Sigmoid colon (tissue), 7 donors: ENCODE data around the gene OR2A25. TPM values are rescaled to one million over a fixed set of nuclear protein-coding genes. Genes with fewer than 3 reads are reported as not detected.

Source experiments
- DNase-seq: peaks from one replicate; pipeline ENCODE4 v3.0.0-alpha.2; 2019
- H3K27ac ChIP-seq, 4 donors: fragments of 200-600 bp; sonication (generic); one replicate each; pipeline ENCODE4 v1.5.1; 2016 to 2019; ENCODE audit warnings: mild to moderate bottlenecking in 1 of 4
- H3K27me3 ChIP-seq, 3 donors: fragments of 200-600 bp; sonication (generic); one replicate each; pipeline ENCODE4 v1.5.1; 2019; ENCODE audit warnings: mild to moderate bottlenecking in 1 of 3
- H3K36me3 ChIP-seq, 4 donors: fragments of 200-600 bp; sonication (generic); one replicate each; pipeline ENCODE4 v1.5.1; 2016 to 2019
- H3K4me1 ChIP-seq, 4 donors: fragments of 200-600 bp; sonication (generic); one replicate each; pipeline ENCODE4 v1.5.1; 2017 to 2019
- H3K4me3 ChIP-seq, 4 donors: fragments of 200-600 bp; sonication (generic); one replicate each; pipeline ENCODE4 v1.5.1; 2017 to 2019; ENCODE audit warnings: mild to moderate bottlenecking in 2 of 4, moderate library complexity in 1 of 4
- H3K9me3 ChIP-seq, 4 donors: fragments of 200-600 bp in 3 of 4; sonication (generic) in 3 of 4; one replicate each; pipeline versions ENCODE4 v1.5.1 to v1.6.1; 2013 to 2019
- CTCF ChIP-seq, 4 experiments: fragments of 450-650 bp in 3 of 4; fragments of 200-600 bp in 1 of 4; IDR thresholded peaks; one replicate each; pipeline ENCODE4 v1.5.1; 2016 to 2019; ENCODE audit warnings: antibody characterized with exemption in 4 of 4, mild to moderate bottlenecking in 3 of 4, moderate library complexity in 2 of 4
- EP300 ChIP-seq, 4 donors: sonication (generic); formaldehyde crosslinking; IDR thresholded peaks; one replicate each; pipeline ENCODE4 v1.6.1; 2017; ENCODE audit warnings: antibody characterized with exemption in 4 of 4
- POLR2A ChIP-seq, 2 donors: fragments of 450-650 bp; IDR thresholded peaks; one replicate each; pipeline ENCODE4 v1.6.1; 2016; ENCODE audit warnings: antibody characterized with exemption in 2 of 2, mild to moderate bottlenecking in 2 of 2, moderate library complexity in 2 of 2
- POLR2AphosphoS5 ChIP-seq, 4 donors: sonication (generic); formaldehyde crosslinking; IDR thresholded peaks; one replicate each; pipeline ENCODE4 v1.6.1; 2017; ENCODE audit warnings: antibody characterized with exemption in 4 of 4
- WGBS, 2 donors: extraction: QIAGEN DNeasy Blood & Tissue Kit; methylation state at CpG; one replicate each; pipeline ENCODE4 v1.1.7; 2013; 5-methylcytosine and 5-hydroxymethylcytosine counted together
- intact Hi-C: fragments of 100-400 bp; cut with DNase I; formaldehyde crosslinking; loops from one replicate; pipeline ENCODE4 v1.15.1; 2023
- polyA plus RNA-seq, 3 donors: library from polyadenylated mRNA; stranded (reverse); fragments of 200-250 nt; gene quantifications; one replicate each; pipeline ENCODE4 v1.2.3, GENCODE V29; 2013
- total RNA-seq, 4 donors: library from RNA; depleted of rRNA; stranded (reverse); fragments of >200 nt; gene quantifications; one replicate each; pipeline ENCODE4 v1.1.0, GENCODE V29; 2016
- donor health status: healthy with polysubstance abuse.
- donor health status: Bipolar disorder and iron deficiency.
- donor health status: healthy.

Gene OR2A25
- total and polyA plus RNA-seq, 7 donors: not detected

DNA sequence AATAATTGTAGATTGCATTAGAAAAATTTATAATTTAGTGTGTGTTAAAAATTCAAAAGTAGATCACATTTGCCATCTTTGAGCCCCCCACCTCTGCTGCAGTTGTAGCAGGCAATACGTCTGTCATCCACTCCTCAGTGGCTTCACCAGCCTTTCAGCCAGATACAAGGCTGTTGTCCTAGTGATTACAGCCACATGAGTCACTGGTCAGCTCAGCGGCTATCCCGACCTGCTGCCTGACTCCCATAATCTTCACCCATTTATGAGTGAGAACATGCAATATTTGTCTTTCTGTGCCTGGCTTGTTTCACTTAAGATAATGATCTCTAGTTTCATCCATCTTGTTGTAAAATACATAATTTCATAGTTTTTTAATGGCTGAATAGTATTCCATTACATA lies 11.7 kb upstream of the OR2A25 start:
- DNase-seq: no peak
- Histone ChIP-seq H3K9me3 (peaks cover 0 to 2% (median 0%) of the 10 kb centered on the region in 4 donors), H3K27ac (no peak overlapping the region), H3K4me1 (no peaks in the 10 kb centered on the region), H3K27me3 (no peaks in the 10 kb centered on the region), H3K36me3 (no peaks in the 10 kb centered on the region), H3K4me3 (no peak overlapping the region)
- intact Hi-C loops: no loop called here
- 79 to 81% methylated on average over 3 of the region's 3 CpGs for WGBS, 2 donors
- no peak for TF ChIP-seq CTCF (IDR thresholded peaks at IDR 0.05)
- no peak for TF ChIP-seq POLR2A (IDR thresholded peaks at IDR 0.05)
- TF ChIP-seq EP300 (IDR thresholded peaks at IDR 0.05): no peak
- no peak for TF ChIP-seq POLR2AphosphoS5 (IDR thresholded peaks at IDR 0.05)

DNA sequence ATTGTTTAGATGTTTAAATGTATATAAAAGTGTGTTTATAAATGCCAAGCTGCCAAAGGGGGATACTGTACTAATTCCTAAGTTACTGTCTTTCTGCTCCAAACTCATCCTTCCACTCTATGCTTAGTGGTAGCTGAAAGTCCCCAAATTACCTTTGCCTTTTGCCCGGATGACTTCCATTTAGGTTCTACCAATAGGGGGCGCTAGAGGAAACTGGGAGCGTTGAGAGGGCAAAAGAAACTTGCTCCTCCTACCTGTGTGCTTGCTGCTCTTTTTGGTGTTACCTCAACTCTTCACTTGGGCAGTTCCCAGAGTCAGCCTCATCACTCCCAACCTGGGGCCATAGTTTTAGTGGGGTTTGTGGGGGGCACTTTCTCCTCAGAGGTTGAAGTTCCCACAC lies 5.9 kb upstream of the OR2A25 start:
- no peak overlapping the region for H3K27ac ChIP-seq
- peaks cover 0 to 1% (median 0%) of the 10 kb centered on the region in 4 donors for H3K9me3 ChIP-seq
- no peaks in the 10 kb centered on the region for H3K36me3 ChIP-seq
- intact Hi-C loops: no loop called here
- 36 to 57% methylated on average over 3 of the region's 3 CpGs for WGBS, 2 donors
- TF ChIP-seq CTCF (IDR thresholded peaks at IDR 0.05) (no peak), POLR2AphosphoS5 (IDR thresholded peaks at IDR 0.05) (no peak), EP300 (IDR thresholded peaks at IDR 0.05) (no peak), POLR2A (IDR thresholded peaks at IDR 0.05) (no peak)
- no peak for DNase-seq
- H3K4me3 ChIP-seq: no peak overlapping the region
- no peaks in the 10 kb centered on the region for H3K4me1 ChIP-seq
- H3K27me3 ChIP-seq: no peaks in the 10 kb centered on the region

DNA sequence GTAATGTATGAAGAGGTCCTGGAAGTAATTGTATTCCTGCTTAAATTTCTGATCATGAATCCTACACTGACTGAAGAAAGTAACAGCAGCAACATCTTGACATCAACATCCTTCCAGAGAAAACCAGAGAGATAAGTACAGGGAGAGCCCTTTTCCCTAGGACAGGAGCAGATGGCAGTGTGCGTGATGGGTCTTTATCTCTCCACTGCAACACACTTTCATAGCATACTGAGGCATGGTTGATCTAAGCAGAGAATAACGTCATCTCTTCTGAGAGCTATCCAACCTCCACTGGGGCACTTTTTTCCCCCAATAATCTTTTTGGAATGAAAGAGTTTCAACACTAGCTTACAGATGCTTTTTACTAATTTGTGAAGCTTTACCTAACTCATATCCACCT lies 342 bp downstream of the OR2A25 start:
- H3K27ac ChIP-seq: no peak overlapping the region
- 69 to 74% methylated on average over 2 of the region's 2 CpGs for WGBS, 2 donors
- intact Hi-C loops: no loop called here

GRCh38 chr7:144074374-144074773 lies 4.8 kb downstream of the OR2A25 start:
- intact Hi-C loops: no loop called here
- no peak overlapping the region for H3K4me3 ChIP-seq
- no peak for DNase-seq
- H3K27ac ChIP-seq: no peak overlapping the region
- WGBS, 2 donors: 90 to 94% methylated on average over 8 of the region's 8 CpGs
- H3K9me3 ChIP-seq: no peaks in the 10 kb centered on the region
- no peaks in the 10 kb centered on the region for H3K27me3 ChIP-seq
- H3K4me1 ChIP-seq: no peaks in the 10 kb centered on the region
- no peaks in the 10 kb centered on the region for H3K36me3 ChIP-seq
- TF ChIP-seq POLR2AphosphoS5 (IDR thresholded peaks at IDR 0.05): no peak
- no peak for TF ChIP-seq EP300 (IDR thresholded peaks at IDR 0.05)
- no peak for TF ChIP-seq CTCF (IDR thresholded peaks at IDR 0.05)
- TF ChIP-seq POLR2A (IDR thresholded peaks at IDR 0.05): no peak

More for the DNA sequence above, 342 bp downstream of the OR2A25 start:
- Histone ChIP-seq H3K9me3 (no peaks in the 10 kb centered on the region), H3K36me3 (no peaks in the 10 kb centered on the region), H3K4me3 (no peak overlapping the region), H3K4me1 (no peaks in the 10 kb centered on the region), H3K27me3 (no peaks in the 10 kb centered on the region)
- no peak for TF ChIP-seq POLR2AphosphoS5 (IDR thresholded peaks at IDR 0.05)
- TF ChIP-seq CTCF (IDR thresholded peaks at IDR 0.05): no peak
- no peak for TF ChIP-seq EP300 (IDR thresholded peaks at IDR 0.05)
- no peak for TF ChIP-seq POLR2A (IDR thresholded peaks at IDR 0.05)
- DNase-seq: no peak

DNA sequence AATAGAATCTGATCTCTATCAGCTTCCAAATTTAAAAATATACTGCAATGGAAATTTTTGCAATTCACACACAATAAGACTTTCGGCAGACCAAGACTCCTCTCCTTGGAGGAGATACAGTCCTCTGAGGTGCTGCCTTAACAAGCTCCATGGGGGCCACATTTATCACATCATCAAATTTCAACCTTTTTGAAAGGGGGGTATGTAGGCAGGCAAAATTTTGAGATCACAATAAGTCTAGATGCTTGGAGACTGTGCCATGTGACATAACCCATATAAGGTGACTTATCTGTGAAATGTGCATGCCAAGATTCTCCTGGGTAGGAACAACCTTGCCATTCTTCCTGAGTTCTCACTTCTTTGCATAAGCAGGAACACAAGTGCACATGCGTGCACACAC lies 16.4 kb downstream of the OR2A25 start, which contains the start of gene OR2A12:
Gene OR2A12 (plus strand): TSS at position 301 of the 400 bp plus-strand sequence. CDS start 8,830 bp downstream, outside the sequence.
- no peak for TF ChIP-seq POLR2A (IDR thresholded peaks at IDR 0.05)
- TF ChIP-seq POLR2AphosphoS5 (IDR thresholded peaks at IDR 0.05): no peak
- TF ChIP-seq EP300 (IDR thresholded peaks at IDR 0.05): no peak
- TF ChIP-seq CTCF (IDR thresholded peaks at IDR 0.05): no peak
- DNase-seq: no peak
- WGBS, 2 donors: 84 to 88% methylated on average over 2 of the region's 2 CpGs
- H3K4me1 ChIP-seq: no peaks in the 10 kb centered on the region
- no peaks in the 10 kb centered on the region for H3K27me3 ChIP-seq
- H3K9me3 ChIP-seq: no peaks in the 10 kb centered on the region
- no peak within 1 kb of the TSS for H3K27ac ChIP-seq
- intact Hi-C loops: no loop called here
- no peaks in the 10 kb centered on the region for H3K36me3 ChIP-seq
- no peak within 1 kb of the TSS for H3K4me3 ChIP-seq
